T-cell (primary cell): Measurements from ENCODE around the gene AVL9. TPM values are rescaled to one million over a fixed set of nuclear protein-coding genes. Genes with fewer than 3 reads are reported as not detected.

ENCODE experiments used
- total RNA-seq, 35 experiments: library from RNA in 6 of 35; stranded (reverse) in 6 of 35; fragments of 120-200 nt in 1 of 35; gene quantifications; one replicate each; pipeline versions ENCODE4 v1.2.1 to v1.2.4 and lab custom pipeline; 2013 to 2026

The AVL9 gene
- total RNA-seq, 5 donors from 2014 or later (not counting 1 experiment from before 2014, with no cell fraction given): 39.3 to 44.9 (median 39.7) TPM

Other genes with a start within 250 kb of the AVL9 start
- gene LSM5, start 5.1 kb upstream of the AVL9 start, total RNA-seq: 10 to 100 TPM; 26.7 to 31.6 (median 29.3) TPM